Loucy (cell line): ENCODE measurements around the gene COL24A1.

Experiments used
- EZH2phosphoT487 ChIP-seq: fragments of 200-600 bp; IDR thresholded peaks from 2 replicates; pipeline ENCODE4 v1.6.1; 2018; ENCODE audit warnings: antibody characterized with exemption, mild to moderate bottlenecking, moderate library complexity, borderline replicate concordance
- TF ChIP-seq, protein P1 (sequence below): fragments of 200-600 bp; sonication (generic); conservative IDR thresholded peaks from 2 replicates; pipeline ENCODE4 v1.5.1; 2014; ENCODE audit warnings: mild to moderate bottlenecking, antibody characterized with exemption, low read length

DNA sequence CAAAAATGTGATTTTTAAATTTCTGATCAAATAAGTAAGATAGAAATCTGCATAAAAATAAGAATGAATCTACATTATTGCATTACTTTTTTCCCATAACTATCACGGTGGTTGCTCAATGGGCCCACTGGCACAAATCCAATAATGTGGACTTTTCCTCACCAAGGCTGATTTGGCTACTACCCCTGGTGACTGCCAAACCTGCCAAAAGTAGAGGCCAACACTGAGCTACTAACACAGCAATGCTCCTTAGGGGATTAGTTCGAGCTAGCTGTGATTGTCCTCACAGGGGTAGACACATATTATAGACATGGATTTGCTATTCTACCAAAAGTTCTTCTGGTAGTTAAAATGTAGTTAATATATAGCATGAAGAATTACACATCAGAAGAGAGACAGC is 340.7 kb downstream of the COL24A1 start:
- TF ChIP-seq, protein P1, sequence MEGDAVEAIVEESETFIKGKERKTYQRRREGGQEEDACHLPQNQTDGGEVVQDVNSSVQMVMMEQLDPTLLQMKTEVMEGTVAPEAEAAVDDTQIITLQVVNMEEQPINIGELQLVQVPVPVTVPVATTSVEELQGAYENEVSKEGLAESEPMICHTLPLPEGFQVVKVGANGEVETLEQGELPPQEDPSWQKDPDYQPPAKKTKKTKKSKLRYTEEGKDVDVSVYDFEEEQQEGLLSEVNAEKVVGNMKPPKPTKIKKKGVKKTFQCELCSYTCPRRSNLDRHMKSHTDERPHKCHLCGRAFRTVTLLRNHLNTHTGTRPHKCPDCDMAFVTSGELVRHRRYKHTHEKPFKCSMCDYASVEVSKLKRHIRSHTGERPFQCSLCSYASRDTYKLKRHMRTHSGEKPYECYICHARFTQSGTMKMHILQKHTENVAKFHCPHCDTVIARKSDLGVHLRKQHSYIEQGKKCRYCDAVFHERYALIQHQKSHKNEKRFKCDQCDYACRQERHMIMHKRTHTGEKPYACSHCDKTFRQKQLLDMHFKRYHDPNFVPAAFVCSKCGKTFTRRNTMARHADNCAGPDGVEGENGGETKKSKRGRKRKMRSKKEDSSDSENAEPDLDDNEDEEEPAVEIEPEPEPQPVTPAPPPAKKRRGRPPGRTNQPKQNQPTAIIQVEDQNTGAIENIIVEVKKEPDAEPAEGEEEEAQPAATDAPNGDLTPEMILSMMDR: no peak
- no peak for TF ChIP-seq EZH2phosphoT487
